ENCODE data around the gene SKOR2. TPM values are rescaled to one million over a fixed set of nuclear protein-coding genes. Genes with fewer than 3 reads are reported as not detected.
"Not testable (repeated sequence)": the region's sequence is repeated elsewhere in the genome, so short reads cannot be mapped to it uniquely, and the experiment has no call there.

Gene SKOR2
- total RNA-seq, 1 experiment from 2014 or later, result not detected

DNA sequence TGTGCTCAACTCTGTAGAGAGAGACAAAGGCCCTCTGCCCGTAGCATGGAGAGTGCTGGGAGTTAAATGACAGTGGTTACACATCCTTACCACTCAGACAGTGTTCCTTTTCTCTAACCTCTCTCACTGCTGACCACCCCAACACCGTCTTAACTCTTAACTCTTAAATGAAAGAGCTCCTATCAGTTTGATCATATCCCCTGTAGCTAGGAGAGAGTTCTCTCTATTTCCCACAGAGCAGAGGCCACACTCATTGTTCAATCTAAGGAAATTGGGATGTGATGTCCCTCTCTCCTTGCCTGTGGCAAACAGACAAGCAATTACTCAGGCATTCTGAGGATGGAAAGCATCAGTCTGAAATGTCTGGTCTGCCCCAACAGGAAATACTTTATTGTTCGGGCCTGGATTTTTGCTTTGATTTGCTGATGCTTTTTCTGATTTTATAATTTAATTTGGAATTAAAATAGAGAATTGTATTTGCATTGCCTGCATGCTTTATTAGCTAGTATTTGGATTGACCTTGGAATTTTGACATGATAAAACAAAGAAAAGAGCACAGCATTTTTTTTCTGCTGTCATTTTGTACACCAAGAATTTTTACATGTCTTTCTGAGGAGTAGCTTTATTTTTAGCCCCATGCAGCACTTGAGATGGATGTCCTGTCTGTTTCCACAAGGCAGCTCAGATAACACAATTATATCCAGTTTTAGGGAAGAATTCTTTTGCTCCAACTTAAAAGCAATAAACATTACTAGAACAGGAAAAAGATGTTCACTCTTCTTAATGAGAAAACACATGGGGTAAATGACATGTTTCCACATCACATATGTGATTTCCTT is 47.6 kb downstream of the SKOR2 start:
- Histone ChIP-seq H3K36me3 (ENCODE audit: control insufficient read depth in 1 of 2, insufficient read depth in 2 of 2, low read length in 2 of 2) (no peaks in the 10 kb centered on the region), H3K27me3 (ENCODE audit: insufficient read depth, low read length) (peaks cover 32% of the 10 kb centered on the region), H3K9me2 (ENCODE audit: insufficient read depth) (no peaks in the 10 kb centered on the region), H3K4me2 (ENCODE audit: low read length) (no peak overlapping the region), H2AFZ (ENCODE audit: low read depth, low read length, poor library complexity, severe bottlenecking) (no peak overlapping the region), H4K20me1 (ENCODE audit: insufficient read depth) (no peaks in the 10 kb centered on the region), H3K9me3 (ENCODE audit: control insufficient read depth in 1 of 2, insufficient read depth in 1 of 2, low read depth in 1 of 2, low read length in 2 of 2) (no peaks in the 10 kb centered on the region), H3K79me2 (ENCODE audit: insufficient read depth, low read length) (no peaks in the 10 kb centered on the region), H3K4me1 (ENCODE audit: control insufficient read depth in 1 of 2, insufficient read depth in 2 of 2, low read length in 2 of 2) (no peaks in the 10 kb centered on the region), H3K9ac (ENCODE audit: low read length) (no peak overlapping the region), H3K27ac (ENCODE audit: low read depth, low read length) (no peak overlapping the region), H3K4me3 (replicated peaks in 1 of 2; ENCODE audit: low read depth in 1 of 2, low read length in 2 of 2) (no peak overlapping the region)
- ChIA-PET CTCF (interaction anchor here (1.1 to 3.0 kb wide), 7 partner anchors 9 to 155 kb away, joined by 3 to 48 read pairs (median 11); no protein-coding TSS in a partner anchor), RAD21 (ENCODE audit: low non-redundant PET in 1 of 2, low total read pairs in 2 of 2, uncharacterized antibody in 2 of 2, unreplicated experiment in 2 of 2) (interaction anchor here (0.6 to 1.5 kb wide), 3 partner anchors 93 to 476 kb away, joined by 3 to 6 read pairs (median 4); no protein-coding TSS in a partner anchor), POLR2A (interaction anchor here (0.6 kb wide), 1 partner anchor 161 kb away, joined by 3 read pairs; no protein-coding TSS in a partner anchor)
- intact Hi-C loops (cut with micrococcal nuclease), result no loop called here
- no TSS peak for BruUV-seq (replicated peaks)
- ATAC-seq (no peak), DNase-seq (ENCODE audit: low read depth, low spot score) (no peak)
- no peak for TF ChIP-seq ELF1 (IDR thresholded peaks at IDR 0.05; ENCODE audit: borderline replicate concordance, low read depth)
- TF ChIP-seq, protein P1, sequence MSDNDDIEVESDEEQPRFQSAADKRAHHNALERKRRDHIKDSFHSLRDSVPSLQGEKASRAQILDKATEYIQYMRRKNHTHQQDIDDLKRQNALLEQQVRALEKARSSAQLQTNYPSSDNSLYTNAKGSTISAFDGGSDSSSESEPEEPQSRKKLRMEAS (IDR thresholded peaks at IDR 0.05), result no peak
- TF ChIP-seq JUND (IDR thresholded peaks at IDR 0.05), result no peak
- no peak for TF ChIP-seq EZH2phosphoT487 (IDR thresholded peaks at IDR 0.05; ENCODE audit: borderline replicate concordance)
- TF ChIP-seq ZFX (IDR thresholded peaks at IDR 0.05), result no peak
- no peak for TF ChIP-seq SP1 (IDR thresholded peaks at IDR 0.05; ENCODE audit: low read depth)
- no peak for TF ChIP-seq RAD21 (IDR thresholded peaks at IDR 0.05; ENCODE audit: low read depth)
- TF ChIP-seq FOSL1 (IDR thresholded peaks at IDR 0.05; ENCODE audit: low read depth), result no peak
- TF ChIP-seq, protein P2, sequence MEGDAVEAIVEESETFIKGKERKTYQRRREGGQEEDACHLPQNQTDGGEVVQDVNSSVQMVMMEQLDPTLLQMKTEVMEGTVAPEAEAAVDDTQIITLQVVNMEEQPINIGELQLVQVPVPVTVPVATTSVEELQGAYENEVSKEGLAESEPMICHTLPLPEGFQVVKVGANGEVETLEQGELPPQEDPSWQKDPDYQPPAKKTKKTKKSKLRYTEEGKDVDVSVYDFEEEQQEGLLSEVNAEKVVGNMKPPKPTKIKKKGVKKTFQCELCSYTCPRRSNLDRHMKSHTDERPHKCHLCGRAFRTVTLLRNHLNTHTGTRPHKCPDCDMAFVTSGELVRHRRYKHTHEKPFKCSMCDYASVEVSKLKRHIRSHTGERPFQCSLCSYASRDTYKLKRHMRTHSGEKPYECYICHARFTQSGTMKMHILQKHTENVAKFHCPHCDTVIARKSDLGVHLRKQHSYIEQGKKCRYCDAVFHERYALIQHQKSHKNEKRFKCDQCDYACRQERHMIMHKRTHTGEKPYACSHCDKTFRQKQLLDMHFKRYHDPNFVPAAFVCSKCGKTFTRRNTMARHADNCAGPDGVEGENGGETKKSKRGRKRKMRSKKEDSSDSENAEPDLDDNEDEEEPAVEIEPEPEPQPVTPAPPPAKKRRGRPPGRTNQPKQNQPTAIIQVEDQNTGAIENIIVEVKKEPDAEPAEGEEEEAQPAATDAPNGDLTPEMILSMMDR (IDR thresholded peaks at IDR 0.05 in 2 of 3, conservative IDR thresholded peaks at IDR 0.05 in 1 of 3; ENCODE audit: borderline replicate concordance in 1 of 3, insufficient read depth in 1 of 3, low read depth in 2 of 3, low read length in 2 of 3), result no peak
- TF ChIP-seq SRF (IDR thresholded peaks at IDR 0.05; ENCODE audit: low read depth), result no peak
- TF ChIP-seq YY1 (IDR thresholded peaks at IDR 0.05; ENCODE audit: extremely low read depth, insufficient replicate concordance, low read depth, low read length), result no peak
- TF ChIP-seq, protein P3, sequence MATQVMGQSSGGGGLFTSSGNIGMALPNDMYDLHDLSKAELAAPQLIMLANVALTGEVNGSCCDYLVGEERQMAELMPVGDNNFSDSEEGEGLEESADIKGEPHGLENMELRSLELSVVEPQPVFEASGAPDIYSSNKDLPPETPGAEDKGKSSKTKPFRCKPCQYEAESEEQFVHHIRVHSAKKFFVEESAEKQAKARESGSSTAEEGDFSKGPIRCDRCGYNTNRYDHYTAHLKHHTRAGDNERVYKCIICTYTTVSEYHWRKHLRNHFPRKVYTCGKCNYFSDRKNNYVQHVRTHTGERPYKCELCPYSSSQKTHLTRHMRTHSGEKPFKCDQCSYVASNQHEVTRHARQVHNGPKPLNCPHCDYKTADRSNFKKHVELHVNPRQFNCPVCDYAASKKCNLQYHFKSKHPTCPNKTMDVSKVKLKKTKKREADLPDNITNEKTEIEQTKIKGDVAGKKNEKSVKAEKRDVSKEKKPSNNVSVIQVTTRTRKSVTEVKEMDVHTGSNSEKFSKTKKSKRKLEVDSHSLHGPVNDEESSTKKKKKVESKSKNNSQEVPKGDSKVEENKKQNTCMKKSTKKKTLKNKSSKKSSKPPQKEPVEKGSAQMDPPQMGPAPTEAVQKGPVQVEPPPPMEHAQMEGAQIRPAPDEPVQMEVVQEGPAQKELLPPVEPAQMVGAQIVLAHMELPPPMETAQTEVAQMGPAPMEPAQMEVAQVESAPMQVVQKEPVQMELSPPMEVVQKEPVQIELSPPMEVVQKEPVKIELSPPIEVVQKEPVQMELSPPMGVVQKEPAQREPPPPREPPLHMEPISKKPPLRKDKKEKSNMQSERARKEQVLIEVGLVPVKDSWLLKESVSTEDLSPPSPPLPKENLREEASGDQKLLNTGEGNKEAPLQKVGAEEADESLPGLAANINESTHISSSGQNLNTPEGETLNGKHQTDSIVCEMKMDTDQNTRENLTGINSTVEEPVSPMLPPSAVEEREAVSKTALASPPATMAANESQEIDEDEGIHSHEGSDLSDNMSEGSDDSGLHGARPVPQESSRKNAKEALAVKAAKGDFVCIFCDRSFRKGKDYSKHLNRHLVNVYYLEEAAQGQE (IDR thresholded peaks at IDR 0.05; ENCODE audit: low read depth), result no peak
- TF ChIP-seq CEBPB (IDR thresholded peaks at IDR 0.05; ENCODE audit: low read depth), result no peak
- no peak for TF ChIP-seq EGR1 (IDR thresholded peaks at IDR 0.05; ENCODE audit: low read depth)
- TF ChIP-seq ZNF274 (IDR thresholded peaks at IDR 0.05; ENCODE audit: low read depth, low read length), result no peak

DNA sequence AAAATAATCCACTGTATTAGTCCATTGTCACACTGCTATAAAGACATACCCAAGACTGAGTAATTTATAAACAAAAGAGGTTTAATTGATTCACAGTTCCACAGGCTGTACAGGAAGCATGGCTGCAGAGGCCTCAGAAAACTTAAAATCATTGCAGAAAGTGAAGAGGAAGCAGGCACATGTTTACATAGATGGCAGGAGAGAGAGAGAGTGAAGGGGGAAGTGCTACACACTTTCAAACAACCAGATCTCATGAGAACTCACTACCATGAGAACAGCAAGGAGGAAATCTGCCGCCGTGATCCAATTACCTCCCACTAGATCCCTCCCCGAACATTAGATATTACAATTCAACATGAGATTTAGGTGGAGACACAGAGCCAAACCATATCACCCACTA is 55.5 kb downstream of the SKOR2 start:
- H3K27ac ChIP-seq (ENCODE audit: low read depth, low read length); H3K9me3 ChIP-seq (ENCODE audit: control insufficient read depth in 1 of 2, insufficient read depth in 1 of 2, low read depth in 1 of 2, low read length in 2 of 2); H3K4me3 ChIP-seq (replicated peaks in 1 of 2; ENCODE audit: low read depth in 1 of 2, low read length in 2 of 2); RAD21 ChIA-PET (ENCODE audit: low non-redundant PET in 1 of 2, low total read pairs in 2 of 2, uncharacterized antibody in 2 of 2, unreplicated experiment in 2 of 2); H2AFZ ChIP-seq (ENCODE audit: low read depth, low read length, poor library complexity, severe bottlenecking); H3K79me2 ChIP-seq (ENCODE audit: insufficient read depth, low read length); ATAC-seq; intact Hi-C loops (cut with micrococcal nuclease); H3K36me3 ChIP-seq (ENCODE audit: control insufficient read depth in 1 of 2, insufficient read depth in 2 of 2, low read length in 2 of 2); BruUV-seq (replicated peaks); H4K20me1 ChIP-seq (ENCODE audit: insufficient read depth); H3K27me3 ChIP-seq (ENCODE audit: insufficient read depth, low read length); DNase-seq (ENCODE audit: low read depth, low spot score); H3K4me1 ChIP-seq (ENCODE audit: control insufficient read depth in 1 of 2, insufficient read depth in 2 of 2, low read length in 2 of 2); H3K9me2 ChIP-seq (ENCODE audit: insufficient read depth); H3K9ac ChIP-seq (ENCODE audit: low read length); H3K4me2 ChIP-seq (ENCODE audit: low read length); POLR2A ChIA-PET: not testable (repeated sequence)
- CTCF ChIA-PET, result interaction anchor here (2.0 kb wide), 1 partner anchor 9 kb away, joined by 11 read pairs; no protein-coding TSS in a partner anchor

Measured in HCT116 (cell line).